H1 (cell line): ENCODE results near the gene C1orf210. TPM values are rescaled to one million over a fixed set of nuclear protein-coding genes. Genes with fewer than 3 reads are reported as not detected.

Experiments used
- CTCF ChIA-PET: fragments of 300-600 bp; sonication (Branson Sonifier 250); formaldehyde crosslinking; loops from one replicate; lab custom pipeline; 2021; ENCODE audit not compliant: partially characterized antibody; lab: Charles Lee
- POLR2A ChIA-PET: fragments of 300-600 bp; sonication (Branson Sonifier 250); formaldehyde crosslinking; loops from one replicate; lab custom pipeline; 2021; ENCODE audit warnings: inconsistent platforms; ENCODE audit not compliant: partially characterized antibody; lab: Charles Lee
- DNase-seq, 2 experiments: peaks; one replicate each; pipeline versions ENCODE4 v3.0.0 to v3.0.0-alpha.2; 2010 to 2022; ENCODE audit warnings: low spot score in 2 of 2, low read depth in 1 of 2, mixed read lengths in 1 of 2
- FAIRE-seq: peaks from 2 replicates; lab custom pipeline; 2011; peaks lifted over from hg19 to GRCh38; lab: Jason Lieb, UNC
- H2AFZ ChIP-seq: 2 replicates; pipeline ENCODE4 v1.8.1; 2012; ENCODE audit warnings: low read length, inconsistent platforms
- H2AK5ac ChIP-seq: 2 replicates; pipeline ENCODE4 v1.6.1; 2013; ENCODE audit warnings: low read depth, low read length
- H2BK120ac ChIP-seq: replicated peaks from 2 replicates; pipeline ENCODE3; 2013; ENCODE audit warnings: low read depth, low read length, inconsistent platforms
- H2BK12ac ChIP-seq: 2 replicates; pipeline ENCODE4 v1.6.1; 2013; ENCODE audit warnings: low read depth, low read length
- H2BK15ac ChIP-seq: 2 replicates; pipeline ENCODE4 v1.6.1; 2013; ENCODE audit warnings: low read length
- H2BK20ac ChIP-seq: 2 replicates; pipeline ENCODE4 v1.6.1; 2013; ENCODE audit warnings: low read length
- H2BK5ac ChIP-seq: 2 replicates; pipeline ENCODE4 v1.6.1; 2013; ENCODE audit warnings: low read depth, low read length
- H3K14ac ChIP-seq: 2 replicates; pipeline ENCODE4 v1.6.1; 2013; ENCODE audit warnings: inconsistent platforms; ENCODE audit not compliant: insufficient read length
- H3K18ac ChIP-seq: 2 replicates; pipeline ENCODE4 v1.6.1; 2013; ENCODE audit warnings: low read length; ENCODE audit errors: extremely low read depth
- H3K23ac ChIP-seq: 2 replicates; pipeline ENCODE4 v1.6.1; 2013; ENCODE audit warnings: inconsistent platforms; ENCODE audit not compliant: insufficient read length
- H3K23me2 ChIP-seq: 2 replicates; pipeline ENCODE4 v1.6.1; 2013; ENCODE audit warnings: low read depth, low read length
- H3K27ac ChIP-seq: 2 replicates; pipeline ENCODE4 v1.6.1; 2011; ENCODE audit warnings: low read depth, low read length, inconsistent platforms
- H3K27me3 ChIP-seq, 4 experiments: replicated peaks in 1 of 4; 1 replicate in 1 of 4; 2 replicates in 3 of 4; pipeline versions ENCODE4 v1.6.1 to v1.8.1; 2011 to 2013; ENCODE audit warnings: low read length in 3 of 4, mild to moderate bottlenecking in 3 of 4, inconsistent platforms in 2 of 4, mixed read lengths in 2 of 4, moderate library complexity in 1 of 4; ENCODE audit not compliant: control insufficient read depth in 3 of 4, insufficient read depth in 3 of 4; ENCODE audit errors: extremely low read depth in 1 of 4
- H3K36me3 ChIP-seq, 4 experiments: 2 replicates each; pipeline versions ENCODE4 v1.6.1 to v1.8.1; 2011 to 2013; ENCODE audit warnings: mild to moderate bottlenecking in 4 of 4, low read length in 3 of 4, moderate library complexity in 2 of 4, control low read depth in 1 of 4, inconsistent platforms in 1 of 4; ENCODE audit not compliant: insufficient read depth in 4 of 4, control insufficient read depth in 2 of 4
- H3K4ac ChIP-seq: replicated peaks from 2 replicates; pipeline ENCODE3; 2013; ENCODE audit warnings: low read length, low read depth, mixed read lengths, inconsistent platforms; ENCODE audit not compliant: insufficient read length
- H3K4me1 ChIP-seq, 4 experiments: replicated peaks in 1 of 4; 1 replicate in 1 of 4; 2 replicates in 3 of 4; pipeline versions ENCODE4 v1.6.1 to v1.8.1; 2011 to 2013; ENCODE audit warnings: low read length in 3 of 4, inconsistent platforms in 2 of 4, mixed read lengths in 1 of 4; ENCODE audit not compliant: insufficient read depth in 4 of 4, control insufficient read depth in 3 of 4
- H3K4me2 ChIP-seq, 2 experiments: 2 replicates each; pipeline versions ENCODE4 v1.6.1 to v1.8.1; 2011 to 2013; ENCODE audit warnings: low read depth in 2 of 2, low read length in 2 of 2, control low read depth in 1 of 2, inconsistent platforms in 1 of 2, mild to moderate bottlenecking in 1 of 2; ENCODE audit not compliant: insufficient read depth in 1 of 2
- H3K4me3 ChIP-seq, 4 experiments: fragments of 200-600, 300-600 bp in 1 of 4; sonication (generic), shearing (Covaris generic), sonication (Bioruptor Twin) in 1 of 4; 2 replicates each; pipeline versions ENCODE4 v1.5.1 to v1.8.1; 2011 to 2016; ENCODE audit warnings: low read length in 4 of 4, low read depth in 3 of 4, control low read depth in 2 of 4, inconsistent platforms in 2 of 4, mild to moderate bottlenecking in 2 of 4, mixed read lengths in 1 of 4, moderate library complexity in 1 of 4; ENCODE audit not compliant: insufficient read depth in 2 of 4; ENCODE audit errors: extremely low read depth in 1 of 4
- H3K56ac ChIP-seq: replicated peaks from 2 replicates; pipeline ENCODE3; 2013; ENCODE audit warnings: low read depth, mild to moderate bottlenecking, mixed read lengths, low read length, inconsistent platforms; ENCODE audit not compliant: insufficient read length
- H3K79me1 ChIP-seq: 2 replicates; pipeline ENCODE4 v1.6.1; 2013; ENCODE audit warnings: low read depth, low read length, control low read depth
- H3K79me2 ChIP-seq, 2 experiments: 2 replicates each; pipeline versions ENCODE4 v1.6.1 to v1.8.1; 2012 to 2013; ENCODE audit warnings: low read length in 2 of 2, mild to moderate bottlenecking in 2 of 2, inconsistent platforms in 1 of 2; ENCODE audit not compliant: insufficient read depth in 2 of 2, control insufficient read depth in 1 of 2
- H3K9ac ChIP-seq, 4 experiments: replicated peaks in 1 of 4; 1 replicate in 1 of 4; 2 replicates in 3 of 4; pipeline versions ENCODE4 v1.6.1 to v1.8.1; 2011 to 2013; ENCODE audit warnings: low read depth in 3 of 4, low read length in 3 of 4, control low read depth in 2 of 4, mild to moderate bottlenecking in 2 of 4, moderate library complexity in 2 of 4, inconsistent platforms in 1 of 4; ENCODE audit errors: extremely low read depth in 1 of 4
- H3K9me3 ChIP-seq, 2 experiments: 2 replicates each; pipeline versions ENCODE4 v1.6.1 to v1.8.1; 2012 to 2013; ENCODE audit warnings: mild to moderate bottlenecking in 2 of 2, moderate library complexity in 2 of 2, control low read depth in 1 of 2, inconsistent platforms in 1 of 2, low read depth in 1 of 2, low read length in 1 of 2, mixed read lengths in 1 of 2; ENCODE audit not compliant: insufficient read depth in 2 of 2
- H4K20me1 ChIP-seq, 2 experiments: replicated peaks in 1 of 2; 2 replicates each; pipeline versions ENCODE3 to v1.8.1; 2011 to 2013; ENCODE audit warnings: inconsistent platforms in 2 of 2, low read length in 2 of 2, mild to moderate bottlenecking in 1 of 2; ENCODE audit not compliant: insufficient read depth in 2 of 2, control insufficient read depth in 1 of 2
- H4K5ac ChIP-seq: 2 replicates; pipeline ENCODE4 v1.6.1; 2013; ENCODE audit warnings: low read length, low read depth, mixed read lengths, inconsistent platforms; ENCODE audit not compliant: insufficient read length
- H4K8ac ChIP-seq: 2 replicates; pipeline ENCODE4 v1.8.0; 2013; ENCODE audit warnings: mild to moderate bottlenecking, moderate library complexity, low read length, inconsistent platforms; ENCODE audit not compliant: insufficient read depth; ENCODE audit errors: extremely low read depth
- H4K91ac ChIP-seq: replicated peaks from 2 replicates; pipeline ENCODE3; 2013; ENCODE audit warnings: low read length, mixed read lengths, inconsistent platforms; ENCODE audit not compliant: insufficient read length
- CTCF ChIP-seq, 3 experiments: IDR thresholded peaks; 1 replicate in 2 of 3; 2 replicates in 1 of 3; pipeline versions ENCODE4 v1.5.1 to v1.6.1; 2011; ENCODE audit warnings: low read length in 3 of 3, mild to moderate bottlenecking in 3 of 3, inconsistent platforms in 2 of 3, low read depth in 1 of 3, moderate library complexity in 1 of 3; ENCODE audit not compliant: insufficient read depth in 1 of 3; ENCODE audit errors: control extremely low read depth in 1 of 3
- E2F6 ChIP-seq: IDR thresholded peaks from 2 replicates; pipeline ENCODE4 v1.6.1; 2012; ENCODE audit warnings: inconsistent platforms
- JUN ChIP-seq: IDR thresholded peaks from 2 replicates; pipeline ENCODE4 v1.6.1; 2011; ENCODE audit warnings: low read depth, mild to moderate bottlenecking, improper control_type of control experiment, low read length
- KDM4A ChIP-seq: IDR thresholded peaks from one replicate; pipeline ENCODE4 v1.7.1; 2012; ENCODE audit warnings: low read depth, mild to moderate bottlenecking, moderate library complexity, low read length, inconsistent platforms; ENCODE audit not compliant: severe bottlenecking
- KDM5A ChIP-seq: fragments of 200-600 bp; IDR thresholded peaks from 2 replicates; pipeline ENCODE4 v1.7.1; 2012; ENCODE audit warnings: mild to moderate bottlenecking, low read length, inconsistent platforms, mixed read lengths
- MAX ChIP-seq: IDR thresholded peaks from 2 replicates; pipeline ENCODE4 v1.6.1; 2012; ENCODE audit warnings: inconsistent platforms
- POLR2AphosphoS5 ChIP-seq: IDR thresholded peaks from 2 replicates; pipeline ENCODE4 v1.6.1; 2011; ENCODE audit warnings: low read depth, low read length
- RBBP5 ChIP-seq: IDR thresholded peaks from 2 replicates; pipeline ENCODE4 v1.7.1; 2012; ENCODE audit warnings: low read depth, mild to moderate bottlenecking, inconsistent platforms, low read length, moderate library complexity, borderline replicate concordance
- TAF1 ChIP-seq: IDR thresholded peaks from 2 replicates; pipeline ENCODE4 v1.6.1; 2011; ENCODE audit warnings: mild to moderate bottlenecking, low read depth, low read length
- ZNF274 ChIP-seq: IDR thresholded peaks from 2 replicates; pipeline ENCODE4 v1.7.0; 2012; ENCODE audit warnings: low read length, borderline replicate concordance; ENCODE audit errors: extremely low read depth
- WGBS, 2 experiments: shearing (Covaris generic) in 1 of 2; methylation state at CpG; one replicate each; pipeline versions ENCODE4 v1.1.6 to v1.1.7; 2013 to 2015; ENCODE audit warnings: low lambda C conversion rate in 2 of 2, mixed read lengths in 2 of 2, inconsistent platforms in 1 of 2, low coverage in 1 of 2, missing lambda C conversion rate in 1 of 2; ENCODE audit not compliant: insufficient replicate concordance in 2 of 2, insufficient coverage in 1 of 2, insufficient read length in 1 of 2; ENCODE audit errors: extremely low coverage in 1 of 2, missing lambda C conversion rate in 1 of 2; 5-methylcytosine and 5-hydroxymethylcytosine counted together
- polyA plus RNA-seq, 7 experiments: library from polyadenylated mRNA; depleted of rRNA in 3 of 7; stranded (reverse) in 5 of 7; unstranded in 2 of 7; fragments of >200 nt in 5 of 7; fragments of 200-250 nt in 2 of 7; gene quantifications; 1 replicate in 5 of 7; 2 replicates in 1 of 7; 4 replicates in 1 of 7; pipeline versions ENCODE4 v1.2.1 to v1.2.3, GENCODE V29; 2011 to 2013; ENCODE audit warnings: missing spikeins in 2 of 7, mixed read lengths in 2 of 7
- total RNA-seq: library from RNA; stranded (reverse); fragmentation: NEBNext Ultra II Directional; extraction: Animal tissue kit (Norgen Biotek cat#: 25700); gene quantifications from 2 replicates; pipeline ENCODE4 v1.2.1, GENCODE V29; 2021

C1orf210 gene
- total and polyA plus RNA-seq, 2 of the 8 experiments (the other 6 are each of a cell fraction or from before 2014, with no cell fraction given): 12.0 to 27.9 TPM

- Histone ChIP-seq H3K27me3 (no peaks in the 10 kb centered on the region; a peak in 1 of 7 replicates), H3K4me2 (no peak overlapping the region), H3K79me1 (no peaks in the 10 kb centered on the region; the same call in none of the 2 replicates), H3K4me1 (peaks cover 0 to 10% (median 8%) of the 10 kb centered on the region in 4 experiments; a peak in 6 of 7 replicates), H2BK12ac (no peak overlapping the region), H2BK15ac (no peak overlapping the region), H3K56ac (no peak overlapping the region), H4K20me1 (no peaks in the 10 kb centered on the region), H3K9ac (no peak overlapping the region), H4K91ac (no peak overlapping the region), H3K14ac (no peak overlapping the region), H3K79me2 (no peaks in the 10 kb centered on the region), H2BK5ac (no peak overlapping the region), H2BK20ac (no peak overlapping the region), H3K18ac (no peak overlapping the region), H4K5ac (no peak overlapping the region), H3K27ac (no peak overlapping the region), H3K4ac (no peak overlapping the region), H2BK120ac (no peak overlapping the region), H4K8ac (0 out of 2 replicates have a peak overlapping the region, but pooled peaks have one; percentile 11), H3K23me2 (peaks cover 3% of the 10 kb centered on the region; the same call in 1 of the 2 replicates), H3K4me3 (no peak overlapping the region), H3K36me3 (no peaks in the 10 kb centered on the region), H3K23ac (no peak overlapping the region), H2AFZ (no peak overlapping the region), H3K9me3 (no peaks in the 10 kb centered on the region), H2AK5ac (no peak overlapping the region)
- FAIRE-seq (no peak), DNase-seq (no peak)
- ChIA-PET CTCF (interaction anchor here (1.1 to 1.5 kb wide), 4 partner anchors 9 to 134 kb away, joined by 3 to 4 read pairs (median 4); no protein-coding TSS in a partner anchor), POLR2A (interaction anchor here (1.0 to 3.1 kb wide), 3 partner anchors 9 to 28 kb away, joined by 3 to 16 read pairs (median 7); partner anchors contain the start of gene TMEM125)
- WGBS, 2 experiments: 53% methylated on average over 2 of the region's 2 CpGs; no CpG with 5 or more reads in 1 of the 2 experiments
- TF ChIP-seq MAX (no peak), TAF1 (no peak), KDM5A (no peak), KDM4A (no peak), RBBP5 (no peak), JUN (no peak), POLR2AphosphoS5 (no peak), ZNF274 (no peak), CTCF (IDR thresholded peaks at IDR 0.05; ENCODE audit: control extremely low read depth in 1 of 3, insufficient read depth in 1 of 3, low read depth in 1 of 3, low read length in 3 of 3) (no peak), E2F6 (no peak)
These were observed 4.7 kb downstream of the C1orf210 start for GRCh38 chr1:43280692-43281091.
